Upper lobe of left lung (tissue), 4 donors: ENCODE measurements around the gene TMEM25.

Source experiments
- CTCF ChIP-seq, 6 experiments: fragments of 450-650 bp in 4 of 6; fragments of 200-600 bp in 2 of 6; sonication (generic) in 2 of 6; IDR thresholded peaks; one replicate each; pipeline ENCODE4 v1.5.1; 2016 to 2019; ENCODE audit warnings: antibody characterized with exemption in 6 of 6
- POLR2A ChIP-seq, 4 donors: fragments of 450-650 bp; IDR thresholded peaks; one replicate each; pipeline ENCODE4 v1.5.1; 2016 to 2017; ENCODE audit warnings: antibody characterized with exemption in 4 of 4, mild to moderate bottlenecking in 2 of 4

- no peak for TF ChIP-seq POLR2A (IDR thresholded peaks at IDR 0.05)
- TF ChIP-seq CTCF (IDR thresholded peaks at IDR 0.05): no peak
Observed at GRCh38 chr11:118537409-118537980, 6.5 kb downstream of the TMEM25 start.
